Measurements from ENCODE around the gene CDC42EP5.

DNA sequence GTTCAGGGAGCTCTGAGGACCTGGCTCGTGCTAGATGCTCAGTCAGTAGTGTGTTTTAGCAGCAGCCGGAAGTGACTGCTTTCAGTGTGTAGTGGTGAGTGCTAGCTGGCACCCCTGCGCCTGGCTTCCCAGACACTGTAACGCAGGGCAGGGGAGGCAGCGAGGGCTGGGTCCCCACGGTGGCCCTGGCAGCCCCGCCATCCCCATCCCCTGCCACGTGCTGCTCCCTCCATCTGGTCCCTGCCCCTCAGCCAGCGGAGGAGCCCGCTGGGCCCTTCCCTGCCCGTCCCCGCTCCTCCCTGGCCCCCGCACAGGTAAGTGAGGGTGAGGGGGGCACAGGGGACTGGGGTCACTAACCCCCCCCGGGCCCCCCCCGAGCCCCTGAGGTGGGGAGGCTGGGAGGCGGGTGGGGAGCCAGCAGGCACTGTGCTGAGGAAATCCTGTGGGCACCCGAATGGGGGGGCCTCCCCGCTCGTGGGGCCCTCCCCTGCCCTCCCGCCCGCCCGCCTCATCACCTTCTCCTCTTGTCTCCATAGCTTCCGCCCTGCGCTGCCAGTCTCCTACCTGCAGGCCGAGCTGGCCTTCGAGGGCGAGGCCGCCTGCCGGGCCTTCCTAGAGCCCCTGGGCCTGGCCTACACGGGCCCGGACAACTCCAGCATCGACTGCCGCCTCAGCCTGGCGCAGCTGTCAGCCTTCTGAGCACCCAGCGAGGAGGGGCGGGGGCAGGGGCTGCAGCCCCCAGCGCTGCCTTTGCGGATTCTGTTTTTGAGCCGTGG is 12.7 kb downstream of the CDC42EP5 start:
- TF ChIP-seq, protein P1, sequence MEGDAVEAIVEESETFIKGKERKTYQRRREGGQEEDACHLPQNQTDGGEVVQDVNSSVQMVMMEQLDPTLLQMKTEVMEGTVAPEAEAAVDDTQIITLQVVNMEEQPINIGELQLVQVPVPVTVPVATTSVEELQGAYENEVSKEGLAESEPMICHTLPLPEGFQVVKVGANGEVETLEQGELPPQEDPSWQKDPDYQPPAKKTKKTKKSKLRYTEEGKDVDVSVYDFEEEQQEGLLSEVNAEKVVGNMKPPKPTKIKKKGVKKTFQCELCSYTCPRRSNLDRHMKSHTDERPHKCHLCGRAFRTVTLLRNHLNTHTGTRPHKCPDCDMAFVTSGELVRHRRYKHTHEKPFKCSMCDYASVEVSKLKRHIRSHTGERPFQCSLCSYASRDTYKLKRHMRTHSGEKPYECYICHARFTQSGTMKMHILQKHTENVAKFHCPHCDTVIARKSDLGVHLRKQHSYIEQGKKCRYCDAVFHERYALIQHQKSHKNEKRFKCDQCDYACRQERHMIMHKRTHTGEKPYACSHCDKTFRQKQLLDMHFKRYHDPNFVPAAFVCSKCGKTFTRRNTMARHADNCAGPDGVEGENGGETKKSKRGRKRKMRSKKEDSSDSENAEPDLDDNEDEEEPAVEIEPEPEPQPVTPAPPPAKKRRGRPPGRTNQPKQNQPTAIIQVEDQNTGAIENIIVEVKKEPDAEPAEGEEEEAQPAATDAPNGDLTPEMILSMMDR (conservative IDR thresholded peaks at IDR 0.05): no peak
- TF ChIP-seq ZFX (IDR thresholded peaks at IDR 0.05): no peak
